ENCODE data around the gene CCL7. TPM values are rescaled to one million over a fixed set of nuclear protein-coding genes. Genes with fewer than 3 reads are reported as not detected.

Gene CCL7
- total RNA-seq, 2 donors from 2014 or later = not detected

GRCh38 chr17:34287875-34288274 is 17.9 kb downstream of the CCL7 start:
- H3K4me1 ChIP-seq = no peaks in the 10 kb centered on the region

GRCh38 chr17:34290586-34290985 is 20.6 kb downstream of the CCL7 start:
- no peak for DNase-seq (ENCODE audit: low spot score)

More at GRCh38 chr17:34287875-34288274, 17.9 kb downstream of the CCL7 start:
- DNase-seq (ENCODE audit: low spot score) = no peak
- H3K36me3 ChIP-seq = no peaks in the 10 kb centered on the region
- no peaks in the 10 kb centered on the region for H3K27me3 ChIP-seq
- TF ChIP-seq, protein P1, sequence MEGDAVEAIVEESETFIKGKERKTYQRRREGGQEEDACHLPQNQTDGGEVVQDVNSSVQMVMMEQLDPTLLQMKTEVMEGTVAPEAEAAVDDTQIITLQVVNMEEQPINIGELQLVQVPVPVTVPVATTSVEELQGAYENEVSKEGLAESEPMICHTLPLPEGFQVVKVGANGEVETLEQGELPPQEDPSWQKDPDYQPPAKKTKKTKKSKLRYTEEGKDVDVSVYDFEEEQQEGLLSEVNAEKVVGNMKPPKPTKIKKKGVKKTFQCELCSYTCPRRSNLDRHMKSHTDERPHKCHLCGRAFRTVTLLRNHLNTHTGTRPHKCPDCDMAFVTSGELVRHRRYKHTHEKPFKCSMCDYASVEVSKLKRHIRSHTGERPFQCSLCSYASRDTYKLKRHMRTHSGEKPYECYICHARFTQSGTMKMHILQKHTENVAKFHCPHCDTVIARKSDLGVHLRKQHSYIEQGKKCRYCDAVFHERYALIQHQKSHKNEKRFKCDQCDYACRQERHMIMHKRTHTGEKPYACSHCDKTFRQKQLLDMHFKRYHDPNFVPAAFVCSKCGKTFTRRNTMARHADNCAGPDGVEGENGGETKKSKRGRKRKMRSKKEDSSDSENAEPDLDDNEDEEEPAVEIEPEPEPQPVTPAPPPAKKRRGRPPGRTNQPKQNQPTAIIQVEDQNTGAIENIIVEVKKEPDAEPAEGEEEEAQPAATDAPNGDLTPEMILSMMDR (IDR thresholded peaks at IDR 0.05) = no peak
- no peaks in the 10 kb centered on the region for H3K9me3 ChIP-seq
- H3K27ac ChIP-seq = no peak overlapping the region
- no peak overlapping the region for H3K4me3 ChIP-seq

DNA sequence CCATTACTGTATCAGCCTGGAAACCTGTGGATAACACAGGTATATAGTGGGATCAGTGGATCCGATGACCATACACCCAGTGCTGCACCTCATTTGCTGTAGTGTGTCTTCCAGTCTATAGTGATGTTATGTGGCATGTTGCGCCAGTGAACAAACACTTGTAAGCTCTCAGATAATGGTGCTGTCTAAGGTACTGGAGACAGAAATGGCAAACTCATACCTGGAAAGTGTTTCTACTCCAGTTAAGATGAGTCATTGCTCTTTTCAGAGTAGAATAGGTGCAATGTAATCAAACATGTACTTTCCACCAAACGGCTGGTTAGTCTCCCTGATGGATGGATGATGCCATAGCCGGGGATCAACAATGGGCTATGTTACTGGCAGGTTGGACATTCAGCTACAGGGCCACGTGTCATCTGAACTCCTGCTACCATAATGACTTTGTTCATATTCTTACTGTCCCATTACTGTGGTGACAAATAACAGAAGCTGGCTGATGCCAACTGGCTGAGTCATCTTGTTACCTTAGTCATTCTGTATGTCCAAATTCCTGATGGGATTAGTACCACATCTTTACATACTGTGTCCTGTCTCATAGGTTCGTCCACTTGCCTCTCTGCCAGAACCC is 21.8 kb downstream of the CCL7 start:
- H3K4me1 ChIP-seq = no peaks in the 10 kb centered on the region
- no peak for DNase-seq (ENCODE audit: low spot score)
- no peaks in the 10 kb centered on the region for H3K27me3 ChIP-seq
- H3K36me3 ChIP-seq = no peaks in the 10 kb centered on the region
- no peak overlapping the region for H3K4me3 ChIP-seq
- no peak overlapping the region for H3K27ac ChIP-seq
- TF ChIP-seq, protein P1 (IDR thresholded peaks at IDR 0.05) = no peak
- no peaks in the 10 kb centered on the region for H3K9me3 ChIP-seq

More at GRCh38 chr17:34290586-34290985, 20.6 kb downstream of the CCL7 start:
- Histone ChIP-seq H3K4me3 (no peak overlapping the region), H3K27me3 (no peaks in the 10 kb centered on the region), H3K9me3 (no peaks in the 10 kb centered on the region), H3K4me1 (no peaks in the 10 kb centered on the region), H3K27ac (no peak overlapping the region), H3K36me3 (no peaks in the 10 kb centered on the region)
- TF ChIP-seq, protein P1 (IDR thresholded peaks at IDR 0.05) = no peak

DNA sequence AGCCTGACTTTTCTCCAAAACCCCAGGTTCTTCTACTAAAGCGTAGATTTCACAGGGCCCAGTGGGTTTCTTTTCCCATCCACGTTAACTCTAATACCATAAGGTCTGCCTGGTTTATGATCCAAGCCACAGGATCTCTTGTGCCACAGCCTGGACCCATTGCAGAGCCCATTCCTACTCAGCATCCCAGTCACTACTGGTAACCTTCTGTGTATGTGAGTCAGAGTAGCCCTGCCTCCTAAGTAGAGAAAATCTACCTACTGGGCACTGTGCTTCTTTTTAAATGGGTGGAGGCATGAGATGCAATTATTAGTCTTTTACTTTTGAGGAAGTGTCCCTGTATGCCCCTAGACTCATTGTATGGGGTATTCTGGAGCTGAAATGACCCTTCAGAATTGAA is 29.0 kb downstream of the CCL7 start:
- Histone ChIP-seq H3K4me1 (peaks cover 0 to 27% of the 10 kb centered on the region in 2 donors), H3K27ac (no peak overlapping the region), H3K36me3 (no peaks in the 10 kb centered on the region), H3K27me3 (no peaks in the 10 kb centered on the region), H3K4me3 (no peak overlapping the region), H3K9me3 (no peaks in the 10 kb centered on the region)
- TF ChIP-seq, protein P1 (IDR thresholded peaks at IDR 0.05) = no peak
- DNase-seq (ENCODE audit: low spot score) = no peak

DNA sequence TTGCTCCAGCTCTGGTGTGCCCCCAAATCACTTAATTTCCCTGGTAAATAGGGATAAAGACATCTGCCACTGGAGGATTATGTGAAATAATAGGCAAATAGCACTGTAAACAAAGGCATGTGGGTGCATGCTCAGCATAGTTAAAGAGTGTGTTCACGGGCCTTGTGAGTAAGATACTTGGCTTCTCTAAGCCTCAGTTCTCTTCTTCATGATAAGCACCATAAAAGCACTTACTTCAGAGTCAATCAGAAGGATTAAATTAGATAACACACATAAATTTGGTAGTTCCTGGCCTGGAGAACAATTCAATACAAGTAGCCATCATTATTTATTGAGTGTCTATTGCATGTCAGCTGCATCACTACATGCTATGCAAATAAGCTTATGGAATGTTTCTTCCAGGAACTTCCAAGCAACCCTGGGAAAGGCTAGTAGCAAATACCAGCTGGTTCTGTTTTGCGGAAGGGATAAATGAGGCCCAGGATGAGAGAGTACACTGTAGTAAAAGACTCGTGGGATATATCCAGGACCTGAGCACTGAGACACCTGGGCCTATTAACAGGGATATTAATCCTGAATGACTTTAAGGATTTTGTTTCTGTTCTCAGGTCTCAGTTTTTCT is 30.0 kb downstream of the CCL7 start:
- Histone ChIP-seq H3K36me3 (no peaks in the 10 kb centered on the region), H3K4me1 (peaks cover 0 to 27% of the 10 kb centered on the region in 2 donors)

More for the DNA sequence above, 30.0 kb downstream of the CCL7 start:
- DNase-seq (ENCODE audit: low spot score) = no peak
- TF ChIP-seq, protein P1 (IDR thresholded peaks at IDR 0.05) = no peak
- no peaks in the 10 kb centered on the region for H3K27me3 ChIP-seq
- peak overlapping the region in 1 of 2 donors; percentile 31 for H3K27ac ChIP-seq
- H3K4me3 ChIP-seq = no peak overlapping the region
- no peaks in the 10 kb centered on the region for H3K9me3 ChIP-seq

Data from right atrium auricular region (tissue), 2 donors.